Kidney epithelial cell (primary cell): Measurements from ENCODE around the gene CITED4. TPM values are rescaled to one million over a fixed set of nuclear protein-coding genes. Genes with fewer than 3 reads are reported as not detected.
"Not testable (repeated sequence)": the region's sequence is repeated elsewhere in the genome, so short reads cannot be mapped to it uniquely, and the experiment has no call there.

Experiments
- DNase-seq: peaks from one replicate; pipeline ENCODE4 v3.0.0-alpha.2; 2010; ENCODE audit warnings: low read depth
- H3K27me3 ChIP-seq: 2 replicates; pipeline ENCODE4 v1.6.0; 2011; ENCODE audit warnings: low read length; ENCODE audit not compliant: control insufficient read depth, insufficient read depth
- H3K36me3 ChIP-seq: 2 replicates; pipeline ENCODE4 v1.5.1; 2011; ENCODE audit warnings: low read length; ENCODE audit not compliant: control insufficient read depth, insufficient read depth
- H3K4me3 ChIP-seq: 2 replicates; pipeline ENCODE4 v1.5.1; 2011; ENCODE audit warnings: low read depth, mild to moderate bottlenecking, control low read depth, low read length
- CTCF ChIP-seq: IDR thresholded peaks from 2 replicates; pipeline ENCODE4 v1.5.1; 2011; ENCODE audit warnings: mild to moderate bottlenecking, moderate library complexity, low read length, control low read depth, inconsistent platforms; ENCODE audit not compliant: insufficient read depth, poor library complexity, severe bottlenecking
- total RNA-seq: library from RNA; depleted of rRNA; stranded (reverse); fragments of >200 nt; gene quantifications from 2 replicates; pipeline ENCODE4 v1.2.3, GENCODE V29; 2015

Gene CITED4
- total RNA-seq, 1 donor from 2014 or later = 31.0 TPM

DNA sequence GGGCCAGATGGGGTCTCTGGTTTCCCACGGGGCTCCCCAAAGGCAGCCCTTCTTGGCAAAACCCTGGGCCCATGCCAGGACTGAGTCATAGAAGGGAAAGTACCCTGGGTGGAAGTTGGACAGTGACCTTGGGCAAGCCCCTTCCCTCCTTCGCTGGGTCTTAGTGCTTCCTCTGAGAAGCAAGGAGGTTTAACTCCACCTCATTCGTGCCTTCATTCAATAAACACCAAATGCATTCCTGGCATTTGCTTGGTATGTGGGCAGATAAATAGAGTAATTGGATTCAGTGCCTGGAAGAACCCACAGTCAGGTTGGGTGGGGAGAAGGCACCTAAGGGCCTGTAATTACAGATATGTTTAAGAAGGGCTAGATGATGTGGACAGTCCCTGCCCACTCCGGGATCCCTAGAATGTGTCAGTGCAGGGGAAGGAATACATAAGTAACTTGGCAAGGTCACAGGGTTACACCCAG lies 36.3 kb upstream of the CITED4 start:
- H3K36me3 ChIP-seq = no peaks in the 10 kb centered on the region
- peak; percentile 56 for DNase-seq
- no peak overlapping the region for H3K4me3 ChIP-seq
- H3K27me3 ChIP-seq = no peaks in the 10 kb centered on the region
- no peak for TF ChIP-seq CTCF

DNA sequence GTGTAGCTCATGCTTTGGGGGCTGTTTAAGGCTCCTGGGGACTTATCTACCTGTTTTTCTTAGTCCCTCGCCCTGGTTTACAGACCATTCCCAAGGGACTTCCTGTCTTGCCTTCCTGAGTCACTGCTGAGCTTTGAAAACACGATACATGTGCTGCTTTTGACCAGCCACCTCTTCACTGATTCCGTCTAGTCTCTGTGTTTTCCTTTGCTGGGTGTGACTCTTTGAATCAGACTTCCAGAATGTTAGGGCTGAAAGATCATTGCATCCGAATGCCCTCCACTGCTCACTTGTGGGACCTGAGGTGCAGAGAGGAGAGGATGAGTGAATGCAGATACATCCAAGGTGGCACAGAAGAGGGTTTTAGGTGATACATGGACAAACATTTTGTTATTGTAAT lies 35.4 kb upstream of the CITED4 start:
- H3K36me3 ChIP-seq = no peaks in the 10 kb centered on the region

DNA sequence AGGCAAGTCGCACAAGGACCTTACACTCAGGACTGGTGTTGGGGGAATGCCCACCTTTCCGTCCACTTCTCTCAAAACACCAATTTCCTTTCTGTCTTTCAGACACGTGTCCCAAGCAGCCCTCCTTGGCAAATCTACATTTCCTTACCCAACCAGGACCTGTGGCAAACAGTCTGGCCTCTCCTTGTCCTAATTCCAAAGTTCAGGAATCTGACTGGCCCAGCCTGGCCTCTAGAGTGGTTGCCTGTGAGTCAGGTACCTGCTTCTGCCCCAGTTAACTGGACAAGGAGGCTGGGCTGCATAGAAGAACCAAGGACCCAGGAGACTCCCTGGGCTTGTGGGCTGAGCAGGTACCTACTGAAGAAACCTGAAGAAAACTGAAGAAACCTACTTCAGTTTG lies 34.3 kb upstream of the CITED4 start:
- no peaks in the 10 kb centered on the region for H3K27me3 ChIP-seq
- no peaks in the 10 kb centered on the region for H3K36me3 ChIP-seq
- TF ChIP-seq CTCF = no peak
- no peak for DNase-seq
- no peak overlapping the region for H3K4me3 ChIP-seq

More for the DNA sequence above, 35.4 kb upstream of the CITED4 start:
- peak; percentile 66 for DNase-seq
- no peaks in the 10 kb centered on the region for H3K27me3 ChIP-seq
- H3K4me3 ChIP-seq = no peak overlapping the region
- no peak for TF ChIP-seq CTCF

DNA sequence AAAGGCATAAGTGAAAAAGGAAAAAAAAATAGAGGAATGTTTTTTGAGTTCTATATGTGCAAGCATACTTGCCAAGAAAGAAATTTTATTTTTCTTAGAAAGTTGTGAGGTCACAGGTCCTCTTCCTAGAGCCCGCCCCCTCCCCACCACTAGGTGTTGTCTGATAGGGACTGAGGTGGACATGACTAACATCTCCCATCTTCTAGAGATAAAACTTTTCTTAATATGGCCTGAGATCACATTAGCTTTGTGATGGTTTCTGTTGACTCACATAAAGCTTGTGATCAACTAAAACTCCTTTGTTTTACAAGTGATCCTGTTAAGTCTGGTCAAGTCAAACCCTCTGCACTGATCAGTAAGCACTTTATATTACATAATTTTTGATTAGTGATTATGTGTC lies 33.4 kb upstream of the CITED4 start:
- no peaks in the 10 kb centered on the region for H3K36me3 ChIP-seq
- no peak for DNase-seq
- H3K27me3 ChIP-seq = no peaks in the 10 kb centered on the region
- no peak for TF ChIP-seq CTCF
- H3K4me3 ChIP-seq = no peak overlapping the region

DNA sequence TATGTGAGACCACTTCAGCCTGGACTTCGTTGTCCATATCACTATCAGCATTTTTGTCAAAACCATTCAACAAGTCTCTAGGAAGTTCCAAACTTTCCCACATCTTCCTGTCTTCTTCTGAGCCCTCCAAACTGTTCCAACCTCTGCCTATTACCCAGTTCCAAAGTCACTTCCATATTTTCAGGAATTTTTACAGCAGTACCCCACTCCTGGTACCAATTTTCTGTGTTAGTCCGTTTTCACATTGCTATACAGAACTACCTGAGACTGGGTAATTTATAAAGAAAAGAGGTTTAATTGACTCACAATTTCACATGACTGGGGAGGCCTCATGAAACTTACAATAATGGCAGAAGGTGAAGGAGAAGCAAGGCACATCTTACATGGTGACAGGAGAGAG lies 32.7 kb upstream of the CITED4 start:
- H3K36me3 ChIP-seq, H3K27me3 ChIP-seq, DNase-seq, H3K4me3 ChIP-seq: not testable (repeated sequence)

- no peaks in the 10 kb centered on the region for H3K27me3 ChIP-seq
- DNase-seq = no peak
- TF ChIP-seq CTCF = no peak
- H3K36me3 ChIP-seq = no peaks in the 10 kb centered on the region
- no peak overlapping the region for H3K4me3 ChIP-seq
These were observed 32.3 kb upstream of the CITED4 start for GRCh38 chr1:40894455-40894854.
